Upper lobe of left lung (tissue), 4 donors: ENCODE results near the gene DISC1.

Experiments used
- EP300 ChIP-seq, 4 donors: sonication (generic); formaldehyde crosslinking; IDR thresholded peaks; one replicate each; pipeline ENCODE4 v1.5.1; 2017; ENCODE audit warnings: antibody characterized with exemption in 4 of 4, control low read depth in 2 of 4
- POLR2A ChIP-seq, 4 donors: fragments of 450-650 bp; IDR thresholded peaks; one replicate each; pipeline ENCODE4 v1.5.1; 2016 to 2017; ENCODE audit warnings: antibody characterized with exemption in 4 of 4, mild to moderate bottlenecking in 2 of 4
- POLR2AphosphoS5 ChIP-seq, 2 donors: sonication (generic); formaldehyde crosslinking; IDR thresholded peaks; one replicate each; pipeline ENCODE4 v1.5.1; 2017; ENCODE audit warnings: antibody characterized with exemption in 2 of 2
- TF ChIP-seq, protein P1 (sequence below), 6 experiments: fragments of 450-650 bp in 4 of 6; fragments of 200-600 bp in 2 of 6; sonication (generic) in 2 of 6; IDR thresholded peaks; one replicate each; pipeline ENCODE4 v1.5.1; 2016 to 2019; ENCODE audit warnings: antibody characterized with exemption in 6 of 6

DNA sequence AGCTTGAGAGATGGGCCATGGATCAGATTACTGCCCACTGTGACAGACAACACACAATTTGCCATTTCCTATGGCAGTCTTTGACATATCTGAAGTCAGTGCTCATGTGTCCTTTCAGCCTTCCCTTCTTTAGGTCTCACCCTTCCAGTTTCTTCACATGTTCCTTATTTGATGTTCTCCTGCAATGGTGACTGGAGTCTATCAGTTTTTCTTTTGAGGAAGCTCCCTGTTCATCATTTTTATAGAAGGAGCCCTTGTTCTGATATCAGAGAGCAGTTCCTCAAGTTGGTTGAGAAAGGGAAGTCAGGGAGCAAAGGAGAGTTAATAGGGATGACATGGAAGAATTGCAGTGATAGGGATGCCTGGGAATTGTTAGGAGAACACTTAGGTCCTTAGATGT lies 42.2 kb downstream of the DISC1 start:
- TF ChIP-seq, protein P1, sequence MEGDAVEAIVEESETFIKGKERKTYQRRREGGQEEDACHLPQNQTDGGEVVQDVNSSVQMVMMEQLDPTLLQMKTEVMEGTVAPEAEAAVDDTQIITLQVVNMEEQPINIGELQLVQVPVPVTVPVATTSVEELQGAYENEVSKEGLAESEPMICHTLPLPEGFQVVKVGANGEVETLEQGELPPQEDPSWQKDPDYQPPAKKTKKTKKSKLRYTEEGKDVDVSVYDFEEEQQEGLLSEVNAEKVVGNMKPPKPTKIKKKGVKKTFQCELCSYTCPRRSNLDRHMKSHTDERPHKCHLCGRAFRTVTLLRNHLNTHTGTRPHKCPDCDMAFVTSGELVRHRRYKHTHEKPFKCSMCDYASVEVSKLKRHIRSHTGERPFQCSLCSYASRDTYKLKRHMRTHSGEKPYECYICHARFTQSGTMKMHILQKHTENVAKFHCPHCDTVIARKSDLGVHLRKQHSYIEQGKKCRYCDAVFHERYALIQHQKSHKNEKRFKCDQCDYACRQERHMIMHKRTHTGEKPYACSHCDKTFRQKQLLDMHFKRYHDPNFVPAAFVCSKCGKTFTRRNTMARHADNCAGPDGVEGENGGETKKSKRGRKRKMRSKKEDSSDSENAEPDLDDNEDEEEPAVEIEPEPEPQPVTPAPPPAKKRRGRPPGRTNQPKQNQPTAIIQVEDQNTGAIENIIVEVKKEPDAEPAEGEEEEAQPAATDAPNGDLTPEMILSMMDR (IDR thresholded peaks at IDR 0.05): no peak
- TF ChIP-seq POLR2A (IDR thresholded peaks at IDR 0.05) (no peak), POLR2AphosphoS5 (IDR thresholded peaks at IDR 0.05) (no peak), EP300 (IDR thresholded peaks at IDR 0.05) (no peak)
